ENCODE results near the gene GFI1B.
"Not testable (repeated sequence)": the region's sequence is repeated elsewhere in the genome, so short reads cannot be mapped to it uniquely, and the experiment has no call there.

The GFI1B gene

GRCh38 chr9:132978451-132979131 lies at the start of gene GFI1B:
TSS of gene GFI1B (plus strand) at chr9:132978694. CDS start at chr9:132986679, 7,985 bp downstream.
- no peak for DNase-seq (ENCODE audit: low read depth)

GRCh38 chr9:132931178-132931735 lies 47.2 kb upstream of the GFI1B start:
- no peak for DNase-seq (ENCODE audit: low read depth)

- no peak for DNase-seq (ENCODE audit: low read depth)
Measured at GRCh38 chr9:132935026-132935425, 43.5 kb upstream of the GFI1B start.

- DNase-seq (ENCODE audit: low read depth) = no peak
Measured at GRCh38 chr9:132937463-132937901, 41.0 kb upstream of the GFI1B start.

- DNase-seq (ENCODE audit: low read depth) = no peak
Measured at GRCh38 chr9:132939169-132939568, 39.3 kb upstream of the GFI1B start.

- no peak for DNase-seq (ENCODE audit: low read depth)
Measured at GRCh38 chr9:132942541-132943182, 35.8 kb upstream of the GFI1B start.

GRCh38 chr9:132943651-132944293 lies 34.7 kb upstream of the GFI1B start:
- no peak for DNase-seq (ENCODE audit: low read depth)

GRCh38 chr9:132944294-132945185 lies 34.0 kb upstream of the GFI1B start, which contains the start of gene TSC1:
TSS of gene TSC1 (minus strand) at chr9:132944616. CDS start at chr9:132928872, 15,744 bp downstream.
- peak; percentile 96 for DNase-seq (ENCODE audit: low read depth)

GRCh38 chr9:132945186-132946130 lies 33.0 kb upstream of the GFI1B start:
- DNase-seq (ENCODE audit: low read depth) = no peak

- no peak for DNase-seq (ENCODE audit: low read depth)
Measured at GRCh38 chr9:132946211-132946610, 32.3 kb upstream of the GFI1B start.

- no peak for DNase-seq (ENCODE audit: low read depth)
Measured at GRCh38 chr9:132946631-132947295, 31.7 kb upstream of the GFI1B start.

- DNase-seq (ENCODE audit: low read depth) = no peak
Measured at GRCh38 chr9:132947756-132948155, 30.7 kb upstream of the GFI1B start.

GRCh38 chr9:132948482-132949050 lies 29.9 kb upstream of the GFI1B start:
- DNase-seq (ENCODE audit: low read depth) = no peak

GRCh38 chr9:132949709-132950108 lies 28.8 kb upstream of the GFI1B start:
- DNase-seq (ENCODE audit: low read depth) = no peak

- no peak for DNase-seq (ENCODE audit: low read depth)
Measured at GRCh38 chr9:132955123-132955522, 23.4 kb upstream of the GFI1B start.

- DNase-seq (ENCODE audit: low read depth) = no peak
Measured at GRCh38 chr9:132955768-132956167, 22.7 kb upstream of the GFI1B start.

GRCh38 chr9:132957805-132958204 lies 20.7 kb upstream of the GFI1B start:
- no peak for DNase-seq (ENCODE audit: low read depth)

- no peak for DNase-seq (ENCODE audit: low read depth)
Measured at GRCh38 chr9:132961002-132961401, 17.5 kb upstream of the GFI1B start.

- no peak for DNase-seq (ENCODE audit: low read depth)
Measured at GRCh38 chr9:132965478-132965877, 13.0 kb upstream of the GFI1B start.

GRCh38 chr9:132967908-132968307 lies 10.6 kb upstream of the GFI1B start:
- not testable (repeated sequence) for DNase-seq (ENCODE audit: low read depth)
